ENCODE measurements around the gene DLG1. TPM values are rescaled to one million over a fixed set of nuclear protein-coding genes. Genes with fewer than 3 reads are reported as not detected.
"Not testable (repeated sequence)": the region's sequence is repeated elsewhere in the genome, so short reads cannot be mapped to it uniquely, and the experiment has no call there.

Gene DLG1
- total RNA-seq, 1 donor from 2014 or later = 138 TPM

DNA sequence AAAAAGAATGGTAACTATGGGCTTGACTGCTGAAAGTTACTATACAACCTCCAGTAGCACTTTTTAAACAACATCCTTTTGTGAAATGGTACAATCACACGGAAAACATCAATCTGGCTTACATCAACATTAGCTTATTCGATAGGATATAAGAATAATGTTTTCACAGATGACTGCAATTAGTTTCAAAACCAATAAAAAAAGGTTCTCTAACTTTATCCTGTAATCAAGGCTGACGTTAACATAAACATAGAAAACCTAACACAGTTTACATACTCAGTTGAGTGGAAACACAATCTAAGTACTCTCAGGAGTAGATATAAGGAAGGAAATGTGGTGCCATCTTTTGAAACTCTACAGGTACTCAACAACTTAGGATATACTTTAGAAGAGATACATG, 102.2 kb downstream of the DLG1 start:
- peaks cover 100% of the 10 kb centered on the region for H3K79me2 ChIP-seq (ENCODE audit: low read depth)
- no peak for DNase-seq (ENCODE audit: low spot score)
- H3K4me1 Mint-ChIP-seq = no peaks in the 10 kb centered on the region
- H3K27me3 Mint-ChIP-seq (ENCODE audit: insufficient read depth, low read depth) = no peaks in the 10 kb centered on the region
- peaks cover 15% of the 10 kb centered on the region for H3K36me3 ChIP-seq
- no peak overlapping the region for H3K4me2 ChIP-seq
- peaks cover 1% of the 10 kb centered on the region for H3F3A ChIP-seq (ENCODE audit: low read depth)
- no peak overlapping the region for H3K4me3 ChIP-seq
- no peaks in the 10 kb centered on the region for H3K9me3 ChIP-seq (ENCODE audit: low read depth)
- H3K27ac Mint-ChIP-seq = no peak overlapping the region
- H3K4me3 Mint-ChIP-seq = no peak overlapping the region
- TF ChIP-seq EZH2phosphoT487 (IDR thresholded peaks at IDR 0.05) = no peak
- H3K27me3 ChIP-seq = no peaks in the 10 kb centered on the region
- H3K9me3 Mint-ChIP-seq = peaks cover 14% of the 10 kb centered on the region
- H3K9ac ChIP-seq = no peak overlapping the region
- H3K36me3 Mint-ChIP-seq = peaks cover 39% of the 10 kb centered on the region
- no peak overlapping the region for H2AFZ ChIP-seq (replicated peaks)
- H4K20me1 ChIP-seq (ENCODE audit: low read depth) = peaks cover 25% of the 10 kb centered on the region
- H3K27ac ChIP-seq = no peak overlapping the region
- no peaks in the 10 kb centered on the region for H3K4me1 ChIP-seq

DNA sequence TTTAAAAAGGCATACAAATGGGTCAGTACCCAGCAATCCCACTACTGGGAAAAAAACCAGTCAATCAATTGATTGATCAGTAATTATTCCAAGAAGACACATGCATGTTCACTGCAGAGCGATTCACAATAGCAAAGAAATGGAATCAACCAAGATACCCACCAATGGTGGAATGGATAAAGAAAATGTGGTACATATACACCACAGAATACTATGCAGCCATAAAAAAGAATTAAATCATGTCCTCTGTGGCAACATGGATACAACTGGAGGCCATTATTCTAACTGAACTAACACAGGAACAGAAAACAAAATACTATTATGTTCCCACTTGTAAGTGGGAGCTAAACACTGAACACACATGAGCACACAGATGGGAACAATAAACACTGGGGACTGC, 103.1 kb downstream of the DLG1 start:
- no peak for DNase-seq (ENCODE audit: low spot score)

DNA sequence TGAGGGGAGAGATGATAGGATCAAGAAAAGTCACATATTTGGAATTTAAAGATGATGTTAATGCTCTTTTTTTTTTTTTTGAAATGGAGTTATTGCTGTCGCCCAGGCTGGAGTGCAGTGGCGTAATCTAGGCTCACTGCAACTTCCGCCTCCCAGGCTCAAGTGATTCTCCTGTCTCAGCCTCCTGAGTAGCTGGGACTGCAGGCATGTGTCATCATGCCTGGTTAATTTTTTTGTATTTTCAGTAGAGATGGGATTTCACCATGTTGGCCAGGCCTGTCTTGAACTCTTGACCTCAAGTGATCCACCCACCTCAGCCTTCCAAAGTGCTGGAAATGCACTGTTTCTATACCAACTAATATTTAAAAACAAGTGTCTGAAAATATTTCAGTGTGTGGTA, 104.7 kb downstream of the DLG1 start:
- H4K20me1 ChIP-seq (ENCODE audit: low read depth) = peaks cover 22% of the 10 kb centered on the region
- not testable (repeated sequence) for H3K27me3 ChIP-seq

More for the DNA sequence above, 103.1 kb downstream of the DLG1 start:
- Histone ChIP-seq H3K4me2 (no peak overlapping the region), H3K9me3 (ENCODE audit: low read depth) (no peaks in the 10 kb centered on the region), H3F3A (ENCODE audit: low read depth) (peaks cover 5% of the 10 kb centered on the region), H3K9ac (no peak overlapping the region), H3K4me1 (no peaks in the 10 kb centered on the region), H2AFZ (replicated peaks) (no peak overlapping the region), H3K27me3 (no peaks in the 10 kb centered on the region), H3K4me3 (no peak overlapping the region), H4K20me1 (ENCODE audit: low read depth) (peaks cover 17% of the 10 kb centered on the region), H3K79me2 (ENCODE audit: low read depth) (peaks cover 95% of the 10 kb centered on the region), H3K27ac (no peak overlapping the region), H3K36me3 (peaks cover 15% of the 10 kb centered on the region)
- peaks cover 35% of the 10 kb centered on the region for H3K36me3 Mint-ChIP-seq
- H3K27ac Mint-ChIP-seq = no peak overlapping the region
- H3K4me3 Mint-ChIP-seq = no peak overlapping the region
- H3K4me1 Mint-ChIP-seq = no peaks in the 10 kb centered on the region
- peaks cover 8% of the 10 kb centered on the region for H3K9me3 Mint-ChIP-seq
- no peaks in the 10 kb centered on the region for H3K27me3 Mint-ChIP-seq (ENCODE audit: insufficient read depth, low read depth)
- TF ChIP-seq EZH2 (IDR thresholded peaks at IDR 0.05) = no peak
- TF ChIP-seq EZH2phosphoT487 (IDR thresholded peaks at IDR 0.05) = no peak
- TF ChIP-seq, protein P1, sequence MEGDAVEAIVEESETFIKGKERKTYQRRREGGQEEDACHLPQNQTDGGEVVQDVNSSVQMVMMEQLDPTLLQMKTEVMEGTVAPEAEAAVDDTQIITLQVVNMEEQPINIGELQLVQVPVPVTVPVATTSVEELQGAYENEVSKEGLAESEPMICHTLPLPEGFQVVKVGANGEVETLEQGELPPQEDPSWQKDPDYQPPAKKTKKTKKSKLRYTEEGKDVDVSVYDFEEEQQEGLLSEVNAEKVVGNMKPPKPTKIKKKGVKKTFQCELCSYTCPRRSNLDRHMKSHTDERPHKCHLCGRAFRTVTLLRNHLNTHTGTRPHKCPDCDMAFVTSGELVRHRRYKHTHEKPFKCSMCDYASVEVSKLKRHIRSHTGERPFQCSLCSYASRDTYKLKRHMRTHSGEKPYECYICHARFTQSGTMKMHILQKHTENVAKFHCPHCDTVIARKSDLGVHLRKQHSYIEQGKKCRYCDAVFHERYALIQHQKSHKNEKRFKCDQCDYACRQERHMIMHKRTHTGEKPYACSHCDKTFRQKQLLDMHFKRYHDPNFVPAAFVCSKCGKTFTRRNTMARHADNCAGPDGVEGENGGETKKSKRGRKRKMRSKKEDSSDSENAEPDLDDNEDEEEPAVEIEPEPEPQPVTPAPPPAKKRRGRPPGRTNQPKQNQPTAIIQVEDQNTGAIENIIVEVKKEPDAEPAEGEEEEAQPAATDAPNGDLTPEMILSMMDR (IDR thresholded peaks at IDR 0.05) = no peak

DNA sequence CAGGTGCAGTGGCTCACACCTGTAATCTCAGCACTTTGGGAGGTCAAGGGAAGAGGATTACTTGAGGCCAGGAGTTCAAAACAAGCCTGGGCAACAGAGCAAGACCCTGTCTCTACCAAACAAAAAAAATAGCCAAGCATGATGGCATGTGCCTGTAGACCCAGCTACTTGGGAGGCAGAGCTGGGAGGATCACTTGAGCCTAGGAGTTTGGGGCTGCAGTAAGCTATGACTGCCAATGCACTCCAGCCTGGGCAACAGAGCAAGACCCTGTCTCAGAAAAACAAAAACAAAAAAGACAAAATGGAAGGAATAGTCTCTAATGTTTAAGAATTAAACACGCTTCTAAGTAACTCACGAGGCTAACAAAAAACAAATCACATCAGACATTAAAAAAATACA, 106.5 kb downstream of the DLG1 start:
- peaks cover 24% of the 10 kb centered on the region for H3K36me3 Mint-ChIP-seq
- Histone ChIP-seq H2AFZ (replicated peaks) (no peak overlapping the region), H3K36me3 (peaks cover 15% of the 10 kb centered on the region), H3K27ac (no peak overlapping the region), H3F3A (ENCODE audit: low read depth) (peaks cover 31% of the 10 kb centered on the region), H3K4me1 (peaks cover 9% of the 10 kb centered on the region), H3K9me3 (ENCODE audit: low read depth) (no peaks in the 10 kb centered on the region), H3K4me2 (no peak overlapping the region), H3K79me2 (ENCODE audit: low read depth) (peaks cover 95% of the 10 kb centered on the region), H3K4me3 (no peak overlapping the region), H3K9ac (no peak overlapping the region), H3K27me3 (no peaks in the 10 kb centered on the region), H4K20me1 (ENCODE audit: low read depth) (peaks cover 32% of the 10 kb centered on the region)
- DNase-seq (ENCODE audit: low spot score) = no peak
- no peak overlapping the region for H3K27ac Mint-ChIP-seq
- no peak for TF ChIP-seq EZH2 (IDR thresholded peaks at IDR 0.05)
- TF ChIP-seq, protein P1 (IDR thresholded peaks at IDR 0.05) = no peak
- no peak for TF ChIP-seq EZH2phosphoT487 (IDR thresholded peaks at IDR 0.05)
- peaks cover 5% of the 10 kb centered on the region for H3K9me3 Mint-ChIP-seq
- H3K27me3 Mint-ChIP-seq (ENCODE audit: insufficient read depth, low read depth) = no peaks in the 10 kb centered on the region
- H3K4me3 Mint-ChIP-seq = no peak overlapping the region
- H3K4me1 Mint-ChIP-seq = peaks cover 4% of the 10 kb centered on the region

More for the DNA sequence above, 104.7 kb downstream of the DLG1 start:
- not testable (repeated sequence) for H3K27ac Mint-ChIP-seq; H3K4me1 Mint-ChIP-seq; H3K27me3 Mint-ChIP-seq (ENCODE audit: insufficient read depth, low read depth); DNase-seq (ENCODE audit: low spot score); H3K9me3 Mint-ChIP-seq; H3K4me1 ChIP-seq; H3K4me3 ChIP-seq; H3K9me3 ChIP-seq (ENCODE audit: low read depth); H3K27ac ChIP-seq; H3K4me2 ChIP-seq; H2AFZ ChIP-seq (replicated peaks); H3K9ac ChIP-seq; H3K4me3 Mint-ChIP-seq
- H3K79me2 ChIP-seq (ENCODE audit: low read depth) = peaks cover 95% of the 10 kb centered on the region
- peaks cover 15% of the 10 kb centered on the region for H3K36me3 ChIP-seq
- H3K36me3 Mint-ChIP-seq = peaks cover 33% of the 10 kb centered on the region
- peaks cover 15% of the 10 kb centered on the region for H3F3A ChIP-seq (ENCODE audit: low read depth)

Data from neural progenitor cell (in vitro differentiated cells).